Measurements from ENCODE around the gene SUPT4H1.
A peak's percentile ranks its signal among the peaks of the same experiment; 100 is the strongest.

SUPT4H1 gene

DNA sequence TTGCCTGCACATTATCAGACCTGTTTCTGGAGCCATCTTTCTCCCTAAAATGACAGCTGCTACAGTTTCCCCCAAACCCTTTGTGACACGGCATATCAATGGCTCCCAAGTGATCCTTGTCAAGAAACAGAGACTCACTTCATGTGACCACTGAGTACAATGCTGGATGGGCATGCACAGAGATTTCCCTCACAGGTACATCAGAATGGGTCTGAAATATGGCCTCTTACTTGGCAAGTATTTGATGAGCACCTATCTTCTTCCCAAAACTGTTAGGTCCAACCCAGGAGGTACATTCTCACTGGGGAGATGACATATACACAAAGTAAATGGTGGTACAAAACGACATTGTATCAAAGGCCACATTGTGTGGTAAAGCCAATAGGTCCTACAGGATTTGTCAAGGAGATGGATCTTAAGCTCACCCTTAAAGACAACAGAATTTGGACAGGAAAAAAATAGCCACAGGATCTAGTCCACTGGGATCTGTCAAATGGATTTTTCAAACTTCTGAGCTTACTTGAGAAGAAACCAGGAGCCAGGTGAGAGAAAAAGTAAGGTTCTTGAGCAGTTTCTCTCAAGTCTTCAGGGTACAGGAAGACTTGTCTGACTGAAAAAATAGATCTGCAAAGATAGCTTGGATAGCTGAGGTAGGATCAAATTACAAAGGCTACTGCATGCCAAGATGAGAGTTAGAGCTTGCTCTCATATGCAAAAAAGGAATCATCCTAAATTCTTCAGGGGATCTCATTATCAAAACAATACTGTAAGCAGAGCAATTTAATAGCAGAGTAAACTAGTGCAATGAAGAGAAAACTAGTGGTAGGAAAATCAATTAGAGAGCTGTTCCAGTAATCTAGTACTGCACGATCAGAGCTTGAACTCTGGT, 36.5 kb upstream of the SUPT4H1 start:
- Histone ChIP-seq H3K36me3 (ENCODE audit: insufficient read depth, low read depth, low read length) (no peaks in the 10 kb centered on the region), H3K27ac (ENCODE audit: low read length) (no peak overlapping the region), H3K4me1 (ENCODE audit: insufficient read depth, low read length) (peaks cover 19% of the 10 kb centered on the region), H3K27me3 (ENCODE audit: insufficient read depth, low read length) (no peaks in the 10 kb centered on the region), H3K9ac (ENCODE audit: low read depth, low read length) (no peak overlapping the region), H3K4me3 (ENCODE audit: low read length) (peak overlapping the region; percentile 39; the same call in 1 of the 2 replicates), H3K9me3 (ENCODE audit: insufficient read depth, low read depth, low read length) (no peaks in the 10 kb centered on the region)

DNA sequence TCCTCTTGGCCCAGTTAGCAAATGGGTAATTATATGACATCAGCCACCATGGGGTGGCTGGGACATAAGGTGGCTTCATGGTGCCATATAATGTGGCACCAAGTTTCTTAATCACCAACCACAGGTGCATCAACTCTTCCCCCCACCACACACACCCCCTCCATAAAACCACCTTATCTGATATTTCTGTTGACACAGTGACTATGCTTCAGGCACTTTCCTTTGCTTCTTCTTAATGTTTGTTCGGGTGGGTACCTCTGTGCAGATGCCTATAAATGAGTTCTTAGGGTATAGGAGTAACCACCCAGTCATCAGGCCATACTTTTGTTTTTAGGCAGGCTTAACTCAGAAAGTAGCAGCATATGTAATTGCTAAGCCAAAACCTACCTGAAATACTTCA, 35.8 kb upstream of the SUPT4H1 start:
- no peaks in the 10 kb centered on the region for H3K27me3 ChIP-seq (ENCODE audit: insufficient read depth, low read length)
- H3K9me3 ChIP-seq (ENCODE audit: insufficient read depth, low read depth, low read length): no peaks in the 10 kb centered on the region
- H3K4me3 ChIP-seq (ENCODE audit: low read length): no peak overlapping the region
- no peak overlapping the region for H3K9ac ChIP-seq (ENCODE audit: low read depth, low read length)
- H3K4me1 ChIP-seq (ENCODE audit: insufficient read depth, low read length): peaks cover 19% of the 10 kb centered on the region
- no peaks in the 10 kb centered on the region for H3K36me3 ChIP-seq (ENCODE audit: insufficient read depth, low read depth, low read length)
- no peak overlapping the region for H3K27ac ChIP-seq (ENCODE audit: low read length)

DNA sequence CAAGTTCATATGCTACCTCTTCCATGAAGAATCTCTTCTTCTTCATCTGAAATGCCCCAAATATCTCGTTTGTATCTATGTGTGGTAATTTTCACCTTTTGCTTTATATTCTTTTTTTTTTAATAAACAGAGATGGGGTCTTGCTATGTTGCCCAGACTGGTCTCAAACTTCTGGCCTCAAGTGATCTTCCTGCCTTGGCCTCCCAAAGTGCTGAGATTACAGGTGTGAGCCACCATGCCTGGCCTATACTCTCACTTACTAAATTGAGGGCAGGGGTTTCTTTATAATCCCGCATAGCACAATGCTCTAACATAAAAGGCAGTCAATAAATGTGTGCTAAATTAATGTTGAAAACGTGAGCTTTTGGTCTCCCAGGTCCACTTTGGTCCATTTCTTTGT, 34.7 kb upstream of the SUPT4H1 start:
- no peaks in the 10 kb centered on the region for H3K9me3 ChIP-seq (ENCODE audit: insufficient read depth, low read depth, low read length)
- H3K27ac ChIP-seq (ENCODE audit: low read length): no peak overlapping the region
- H3K4me1 ChIP-seq (ENCODE audit: insufficient read depth, low read length): peaks cover 19% of the 10 kb centered on the region
- H3K36me3 ChIP-seq (ENCODE audit: insufficient read depth, low read depth, low read length): no peaks in the 10 kb centered on the region
- H3K27me3 ChIP-seq (ENCODE audit: insufficient read depth, low read length): no peaks in the 10 kb centered on the region
- H3K9ac ChIP-seq (ENCODE audit: low read depth, low read length): no peak overlapping the region
- H3K4me3 ChIP-seq (ENCODE audit: low read length): no peak overlapping the region

DNA sequence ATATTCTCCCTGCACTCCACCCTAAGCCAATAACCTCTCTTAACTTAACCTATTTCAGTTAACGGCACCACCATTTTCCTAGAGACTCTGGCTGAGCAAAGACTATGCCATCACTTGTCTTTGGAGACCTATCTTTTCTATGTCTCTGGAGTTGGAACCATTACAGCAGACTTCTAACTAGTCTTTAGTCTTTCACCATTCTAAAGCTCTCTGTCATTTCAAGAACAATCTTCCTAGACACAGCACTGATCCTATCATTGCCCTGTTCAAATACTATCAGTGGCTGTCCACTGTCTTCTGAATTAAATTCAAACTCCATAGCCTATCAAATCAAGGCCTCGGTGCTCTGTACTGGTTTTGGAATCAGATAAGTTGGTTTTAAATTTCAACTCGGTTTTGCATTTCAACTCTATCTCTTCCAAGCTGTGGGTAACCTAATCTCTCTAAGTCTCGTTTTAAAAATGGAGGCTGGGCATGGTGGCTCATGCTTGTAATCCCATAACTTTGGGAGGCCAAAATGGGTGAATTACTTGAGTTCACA, 33.4 kb upstream of the SUPT4H1 start:
- Histone ChIP-seq H3K9ac (ENCODE audit: low read depth, low read length) (no peak overlapping the region), H3K4me3 (ENCODE audit: low read length) (no peak overlapping the region), H3K27ac (ENCODE audit: low read length) (no peak overlapping the region), H3K9me3 (ENCODE audit: insufficient read depth, low read depth, low read length) (no peaks in the 10 kb centered on the region), H3K27me3 (ENCODE audit: insufficient read depth, low read length) (no peaks in the 10 kb centered on the region), H3K4me1 (ENCODE audit: insufficient read depth, low read length) (peaks cover 19% of the 10 kb centered on the region), H3K36me3 (ENCODE audit: insufficient read depth, low read depth, low read length) (no peaks in the 10 kb centered on the region)

DNA sequence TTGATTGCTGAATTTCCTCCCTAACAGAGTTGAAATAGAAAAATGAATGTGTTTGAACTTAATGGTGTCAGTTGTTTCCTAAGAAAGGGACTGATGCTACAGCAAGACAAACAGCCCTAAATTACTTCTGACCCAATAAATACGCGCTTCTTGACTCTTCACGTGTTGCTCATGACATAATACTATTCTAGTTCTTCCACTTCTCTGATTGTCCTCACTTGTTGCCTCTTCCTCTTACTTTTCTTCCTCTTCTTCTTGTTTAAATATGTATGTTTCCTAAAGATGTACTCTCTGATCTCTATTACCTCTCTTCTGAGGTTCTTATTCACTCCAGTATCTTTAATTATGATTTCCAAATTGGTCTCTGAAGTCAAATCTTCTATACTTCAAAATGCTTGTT, 32.9 kb upstream of the SUPT4H1 start:
- Histone ChIP-seq H3K9me3 (ENCODE audit: insufficient read depth, low read depth, low read length) (no peaks in the 10 kb centered on the region), H3K27ac (ENCODE audit: low read length) (no peak overlapping the region), H3K4me1 (ENCODE audit: insufficient read depth, low read length) (peaks cover 19% of the 10 kb centered on the region), H3K4me3 (ENCODE audit: low read length) (no peak overlapping the region), H3K27me3 (ENCODE audit: insufficient read depth, low read length) (no peaks in the 10 kb centered on the region), H3K36me3 (ENCODE audit: insufficient read depth, low read depth, low read length) (no peaks in the 10 kb centered on the region), H3K9ac (ENCODE audit: low read depth, low read length) (no peak overlapping the region)

DNA sequence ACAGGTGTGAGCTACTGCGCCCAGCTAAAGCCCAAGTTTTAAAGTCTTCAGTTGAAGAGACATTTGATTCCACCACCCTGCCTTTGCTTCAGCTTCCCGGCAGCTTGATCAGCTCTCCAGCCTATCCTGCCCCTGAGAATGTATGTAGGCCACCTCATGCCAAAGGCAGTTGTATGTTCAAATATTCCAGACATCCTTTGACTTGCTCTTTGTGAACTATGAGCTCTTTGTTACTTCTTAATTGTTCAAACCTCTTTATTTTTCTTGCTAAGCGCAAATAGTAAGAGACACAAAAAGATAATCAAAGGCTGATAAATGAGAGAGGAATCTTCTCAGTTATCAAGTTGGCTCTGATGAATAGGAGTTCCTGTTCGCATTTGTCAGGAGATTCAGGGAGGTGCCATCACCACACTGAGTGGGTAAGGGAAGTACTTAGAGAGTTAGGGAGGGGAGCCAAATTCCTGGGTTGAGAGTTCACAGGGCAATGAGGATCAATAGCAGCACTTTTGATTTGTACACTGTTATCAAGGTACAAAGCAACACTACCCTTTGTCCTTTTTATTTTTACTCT, 32.0 kb upstream of the SUPT4H1 start:
- no peak overlapping the region for H3K27ac ChIP-seq (ENCODE audit: low read length)
- peaks cover 13% of the 10 kb centered on the region for H3K4me1 ChIP-seq (ENCODE audit: insufficient read depth, low read length)
- no peak overlapping the region for H3K4me3 ChIP-seq (ENCODE audit: low read length)
- no peaks in the 10 kb centered on the region for H3K27me3 ChIP-seq (ENCODE audit: insufficient read depth, low read length)
- H3K9me3 ChIP-seq (ENCODE audit: insufficient read depth, low read depth, low read length): no peaks in the 10 kb centered on the region
- no peak overlapping the region for H3K9ac ChIP-seq (ENCODE audit: low read depth, low read length)
- H3K36me3 ChIP-seq (ENCODE audit: insufficient read depth, low read depth, low read length): no peaks in the 10 kb centered on the region

DNA sequence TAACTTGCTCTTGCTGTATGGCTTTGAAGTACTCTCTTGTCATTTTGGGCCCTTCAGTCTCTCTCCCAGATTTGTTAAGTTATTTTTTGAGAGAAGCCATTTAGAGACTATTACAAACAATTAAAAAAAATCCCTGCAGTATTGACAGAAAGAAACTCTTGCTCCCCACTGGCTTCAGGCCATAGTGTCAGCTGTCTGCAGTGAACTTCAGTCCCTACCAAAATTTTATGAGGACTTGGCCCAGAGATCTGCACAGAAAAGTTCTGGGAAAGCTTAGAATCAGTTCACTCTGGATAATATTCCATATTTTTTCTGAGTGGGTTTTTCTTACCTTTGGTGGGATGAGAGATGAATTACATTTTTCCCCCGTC, 30.9 kb upstream of the SUPT4H1 start:
- Histone ChIP-seq H3K4me3 (ENCODE audit: low read length) (no peak overlapping the region), H3K9me3 (ENCODE audit: insufficient read depth, low read depth, low read length) (no peaks in the 10 kb centered on the region), H3K4me1 (ENCODE audit: insufficient read depth, low read length) (peaks cover 4% of the 10 kb centered on the region; the same call in 1 of the 2 replicates), H3K36me3 (ENCODE audit: insufficient read depth, low read depth, low read length) (no peaks in the 10 kb centered on the region), H3K27me3 (ENCODE audit: insufficient read depth, low read length) (no peaks in the 10 kb centered on the region), H3K9ac (ENCODE audit: low read depth, low read length) (no peak overlapping the region), H3K27ac (ENCODE audit: low read length) (no peak overlapping the region)

DNA sequence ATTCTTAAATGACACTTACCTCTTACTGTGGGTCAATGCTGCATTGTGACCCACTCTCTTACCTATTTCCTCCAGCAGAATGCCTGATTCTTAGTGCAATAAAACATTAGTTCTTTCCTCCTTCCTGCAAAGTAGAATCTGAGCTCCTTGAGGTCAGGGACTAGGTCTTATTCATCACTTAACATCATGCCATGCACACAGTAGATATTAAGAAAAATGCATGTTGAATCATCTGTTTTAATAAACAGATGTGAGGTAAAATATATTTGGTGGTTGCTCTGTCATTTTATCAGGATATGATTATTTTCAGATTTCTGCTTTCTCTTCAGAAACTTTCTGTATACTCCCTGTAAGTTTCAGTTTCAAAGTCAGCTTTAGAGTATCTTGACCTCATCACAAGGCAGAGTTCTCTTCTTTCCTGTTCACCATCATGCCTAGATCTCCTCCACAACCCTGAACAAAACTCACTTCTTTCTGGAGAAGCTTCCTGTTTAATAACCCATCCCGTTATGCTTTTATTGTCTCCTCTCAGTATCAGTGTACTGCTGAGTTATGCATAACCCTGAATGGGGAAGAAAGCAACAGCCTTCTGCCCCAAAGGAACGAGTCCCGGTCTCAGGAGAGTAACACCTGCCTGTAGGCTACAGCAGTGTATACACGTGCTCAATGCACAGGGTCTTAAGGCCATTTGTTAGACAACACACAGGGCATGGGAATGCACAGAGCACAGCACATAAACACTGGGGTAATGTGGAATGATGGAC, 30.3 kb upstream of the SUPT4H1 start:
- H3K36me3 ChIP-seq (ENCODE audit: insufficient read depth, low read depth, low read length): no peaks in the 10 kb centered on the region
- no peak overlapping the region for H3K9ac ChIP-seq (ENCODE audit: low read depth, low read length)
- no peak overlapping the region for H3K27ac ChIP-seq (ENCODE audit: low read length)
- no peak overlapping the region for H3K4me3 ChIP-seq (ENCODE audit: low read length)
- H3K4me1 ChIP-seq (ENCODE audit: insufficient read depth, low read length): peaks cover 5% of the 10 kb centered on the region
- H3K27me3 ChIP-seq (ENCODE audit: insufficient read depth, low read length): no peaks in the 10 kb centered on the region
- no peaks in the 10 kb centered on the region for H3K9me3 ChIP-seq (ENCODE audit: insufficient read depth, low read depth, low read length)

DNA sequence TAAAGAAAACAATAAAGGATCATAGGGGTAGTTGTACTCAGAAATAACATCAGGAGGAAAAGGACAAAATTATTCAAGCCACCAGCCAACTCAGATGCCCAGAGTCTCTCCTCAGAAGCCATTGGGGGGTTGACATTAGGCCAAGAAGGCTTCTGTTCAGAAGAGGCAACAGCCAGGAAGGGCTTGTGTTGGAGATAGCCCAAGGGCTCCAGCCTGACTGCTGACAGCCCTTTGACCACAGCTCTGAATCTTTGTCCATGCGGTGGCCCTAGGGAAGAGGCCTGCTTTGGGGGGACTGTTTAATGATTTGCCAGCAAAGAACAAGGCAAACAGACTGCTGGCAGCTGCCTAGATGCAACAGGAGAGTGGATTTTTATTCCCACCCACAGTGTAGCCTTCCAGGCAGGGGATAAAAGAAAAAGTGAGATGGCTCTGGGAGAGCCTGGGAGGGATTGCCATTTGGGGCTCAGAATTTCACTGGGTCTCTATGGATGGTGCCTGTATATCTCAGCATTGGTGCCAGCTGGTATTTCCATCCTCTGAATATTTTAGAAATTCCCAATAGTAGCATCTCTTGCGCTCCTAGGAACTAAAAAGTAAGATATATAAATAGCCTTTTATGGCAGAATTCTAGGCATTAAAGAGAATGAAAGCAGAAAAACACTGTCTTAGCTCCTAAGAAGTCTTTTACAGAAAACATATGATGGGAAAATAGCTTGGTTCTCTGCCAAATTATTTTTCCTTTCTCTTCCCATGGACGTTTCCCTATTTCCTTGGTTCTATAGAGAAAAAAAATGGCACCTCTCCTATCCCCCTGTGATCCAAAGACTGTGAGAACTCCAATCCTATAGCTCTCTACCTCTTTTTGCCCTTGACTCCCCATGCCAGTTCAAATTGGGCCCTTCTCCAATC, 29.4 kb upstream of the SUPT4H1 start:
- Histone ChIP-seq H3K4me3 (ENCODE audit: low read length) (no peak overlapping the region), H3K36me3 (ENCODE audit: insufficient read depth, low read depth, low read length) (no peaks in the 10 kb centered on the region), H3K4me1 (ENCODE audit: insufficient read depth, low read length) (peaks cover 14% of the 10 kb centered on the region), H3K27ac (ENCODE audit: low read length) (no peak overlapping the region), H3K9me3 (ENCODE audit: insufficient read depth, low read depth, low read length) (no peaks in the 10 kb centered on the region), H3K27me3 (ENCODE audit: insufficient read depth, low read length) (no peaks in the 10 kb centered on the region), H3K9ac (ENCODE audit: low read depth, low read length) (no peak overlapping the region)

DNA sequence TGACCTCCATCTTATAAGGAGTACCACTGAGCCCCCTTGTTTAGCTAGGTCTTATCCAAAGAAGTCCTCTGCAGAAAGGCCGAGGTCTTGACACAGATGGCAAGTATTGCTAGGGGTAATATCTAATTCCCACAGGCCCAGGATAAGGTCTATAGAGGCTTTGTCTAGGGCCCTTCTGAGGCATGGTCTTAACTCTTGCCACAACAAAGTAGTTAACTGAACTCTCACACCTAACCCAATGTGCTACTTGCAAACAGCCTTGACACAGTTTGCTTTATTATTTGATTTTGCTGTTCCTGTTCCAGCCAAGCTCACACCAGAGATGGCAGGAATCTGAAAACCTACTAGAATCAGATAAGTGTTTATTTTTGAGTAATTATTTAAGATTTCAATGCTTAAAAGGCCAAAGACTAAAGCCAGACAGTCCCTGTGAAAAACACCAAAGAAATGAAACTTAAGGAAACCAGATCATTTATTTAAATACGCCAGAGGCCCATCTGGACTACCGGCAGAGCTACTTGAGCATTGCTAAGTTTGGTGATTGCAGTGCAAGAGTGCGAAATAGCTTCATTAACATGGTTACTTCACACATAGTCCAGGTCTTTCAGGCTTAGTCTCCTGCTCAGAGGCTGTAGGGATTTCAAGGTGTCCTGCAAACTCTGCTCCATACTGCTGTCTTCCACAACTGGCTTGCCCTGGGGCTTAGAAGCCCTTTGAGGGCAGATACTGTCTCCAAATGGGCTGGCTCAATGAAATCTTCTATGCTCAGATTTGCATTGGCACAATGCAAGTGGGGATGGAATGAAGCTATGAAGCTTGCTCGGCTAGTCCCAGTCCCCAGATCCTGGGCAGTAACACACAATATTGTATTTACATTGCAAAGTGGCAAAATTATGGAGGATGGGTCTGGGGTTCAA, 28.5 kb upstream of the SUPT4H1 start:
- Histone ChIP-seq H3K9me3 (ENCODE audit: insufficient read depth, low read depth, low read length) (no peaks in the 10 kb centered on the region), H3K4me3 (ENCODE audit: low read length) (no peak overlapping the region), H3K9ac (ENCODE audit: low read depth, low read length) (no peak overlapping the region), H3K36me3 (ENCODE audit: insufficient read depth, low read depth, low read length) (no peaks in the 10 kb centered on the region), H3K27me3 (ENCODE audit: insufficient read depth, low read length) (no peaks in the 10 kb centered on the region), H3K4me1 (ENCODE audit: insufficient read depth, low read length) (peaks cover 22% of the 10 kb centered on the region), H3K27ac (ENCODE audit: low read length) (no peak overlapping the region)

Data from iPS-20b (cell line).